ENCODE results near the gene ATP6V1F. TPM values are rescaled to one million over a fixed set of nuclear protein-coding genes. Genes with fewer than 3 reads are reported as not detected.

ATP6V1F gene
- total RNA-seq, 1 experiment from 2014 or later: 149 TPM

DNA sequence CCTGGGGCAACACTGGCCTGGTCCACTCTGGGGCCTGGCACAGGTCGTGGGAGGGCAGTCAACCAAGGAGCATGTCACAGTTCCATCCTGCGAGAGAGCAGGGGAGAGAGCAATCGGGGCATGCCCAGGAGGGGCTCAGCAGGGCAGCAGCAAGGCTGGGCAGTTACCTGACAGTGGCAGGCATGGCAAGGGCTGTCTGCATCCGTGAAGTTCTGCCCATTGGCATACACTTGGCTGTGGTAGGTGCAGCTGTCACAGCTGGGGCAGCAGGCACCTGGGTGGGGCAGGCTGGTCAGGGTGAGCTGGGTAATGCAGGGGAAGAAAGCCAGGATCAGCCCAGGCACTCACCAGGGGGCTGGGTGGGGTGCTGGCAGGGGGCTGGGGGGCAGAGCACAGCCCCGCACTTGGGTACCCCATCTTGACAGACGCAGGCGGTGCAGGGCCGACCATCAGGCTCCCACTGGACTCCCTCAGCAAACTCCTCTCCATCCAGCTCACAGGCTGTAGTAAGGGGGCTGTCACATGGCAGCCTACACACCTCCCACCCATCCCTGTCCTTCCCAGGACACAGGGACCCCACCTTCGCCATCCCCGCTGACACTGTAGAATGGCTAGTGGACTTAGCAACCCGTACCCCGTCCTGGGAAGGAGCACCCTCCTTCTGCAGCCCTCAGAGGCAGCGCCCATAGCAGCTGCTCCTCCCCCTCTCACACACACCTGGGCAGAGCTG, 30.0 kb downstream of the ATP6V1F start:
- Histone ChIP-seq H2AFZ (ENCODE audit: low read depth, low read length, poor library complexity, severe bottlenecking) (peak overlapping the region; percentile 45), H3K4me2 (ENCODE audit: low read length) (peak overlapping the region; percentile 80), H3K9me3 (ENCODE audit: control insufficient read depth in 1 of 2, insufficient read depth in 1 of 2, low read depth in 1 of 2, low read length in 2 of 2) (no peaks in the 10 kb centered on the region), H3K36me3 (ENCODE audit: control insufficient read depth in 1 of 2, insufficient read depth in 2 of 2, low read length in 2 of 2) (no peaks in the 10 kb centered on the region), H4K20me1 (ENCODE audit: insufficient read depth) (no peaks in the 10 kb centered on the region), H3K27ac (ENCODE audit: low read depth, low read length) (peak overlapping the region; percentile 59), H3K9me2 (ENCODE audit: insufficient read depth) (no peaks in the 10 kb centered on the region), H3K9ac (ENCODE audit: low read length) (peak overlapping the region; percentile 53), H3K4me1 (ENCODE audit: control insufficient read depth in 1 of 2, insufficient read depth in 2 of 2, low read length in 2 of 2) (peaks cover 33 to 70% of the 10 kb centered on the region in 2 experiments), H3K27me3 (ENCODE audit: insufficient read depth, low read length) (no peaks in the 10 kb centered on the region), H3K4me3 (replicated peaks in 1 of 2; ENCODE audit: low read depth in 1 of 2, low read length in 2 of 2) (peak overlapping the region in 1 of 2 experiments; percentile 47; a peak in 2 of 4 replicates), H3K79me2 (ENCODE audit: insufficient read depth, low read length) (no peaks in the 10 kb centered on the region)
- intact Hi-C loops (cut with micrococcal nuclease): no loop called here
- no TSS peak for BruUV-seq (replicated peaks)
- TF ChIP-seq TCF7L2 (IDR thresholded peaks at IDR 0.05; ENCODE audit: borderline replicate concordance, extremely low read depth, insufficient read depth, insufficient read length) (no peak), EZH2 (IDR thresholded peaks at IDR 0.05) (no peak), ELF1 (IDR thresholded peaks at IDR 0.05; ENCODE audit: borderline replicate concordance, low read depth) (no peak), CEBPB (IDR thresholded peaks at IDR 0.05; ENCODE audit: low read depth) (no peak), POLR2A (IDR thresholded peaks at IDR 0.05; ENCODE audit: borderline replicate concordance, extremely low read depth, insufficient read depth, insufficient read length) (no peak), SP1 (IDR thresholded peaks at IDR 0.05; ENCODE audit: low read depth) (no peak), EZH2phosphoT487 (IDR thresholded peaks at IDR 0.05; ENCODE audit: borderline replicate concordance) (no peak), FOSL1 (IDR thresholded peaks at IDR 0.05; ENCODE audit: low read depth) (no peak), ZBTB33 (IDR thresholded peaks at IDR 0.05; ENCODE audit: extremely low read depth, insufficient replicate concordance, low read length) (no peak)
- TF ChIP-seq, protein P1, sequence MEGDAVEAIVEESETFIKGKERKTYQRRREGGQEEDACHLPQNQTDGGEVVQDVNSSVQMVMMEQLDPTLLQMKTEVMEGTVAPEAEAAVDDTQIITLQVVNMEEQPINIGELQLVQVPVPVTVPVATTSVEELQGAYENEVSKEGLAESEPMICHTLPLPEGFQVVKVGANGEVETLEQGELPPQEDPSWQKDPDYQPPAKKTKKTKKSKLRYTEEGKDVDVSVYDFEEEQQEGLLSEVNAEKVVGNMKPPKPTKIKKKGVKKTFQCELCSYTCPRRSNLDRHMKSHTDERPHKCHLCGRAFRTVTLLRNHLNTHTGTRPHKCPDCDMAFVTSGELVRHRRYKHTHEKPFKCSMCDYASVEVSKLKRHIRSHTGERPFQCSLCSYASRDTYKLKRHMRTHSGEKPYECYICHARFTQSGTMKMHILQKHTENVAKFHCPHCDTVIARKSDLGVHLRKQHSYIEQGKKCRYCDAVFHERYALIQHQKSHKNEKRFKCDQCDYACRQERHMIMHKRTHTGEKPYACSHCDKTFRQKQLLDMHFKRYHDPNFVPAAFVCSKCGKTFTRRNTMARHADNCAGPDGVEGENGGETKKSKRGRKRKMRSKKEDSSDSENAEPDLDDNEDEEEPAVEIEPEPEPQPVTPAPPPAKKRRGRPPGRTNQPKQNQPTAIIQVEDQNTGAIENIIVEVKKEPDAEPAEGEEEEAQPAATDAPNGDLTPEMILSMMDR (IDR thresholded peaks at IDR 0.05 in 2 of 3, conservative IDR thresholded peaks at IDR 0.05 in 1 of 3; ENCODE audit: borderline replicate concordance in 1 of 3, insufficient read depth in 1 of 3, low read depth in 2 of 3, low read length in 2 of 3): no peak
- ChIA-PET RAD21 (ENCODE audit: low non-redundant PET in 1 of 2, low total read pairs in 2 of 2, uncharacterized antibody in 2 of 2, unreplicated experiment in 2 of 2) (interaction anchor here in 1 of 2 experiments (0.6 kb wide), 1 partner anchor 9 kb away, joined by 3 read pairs; no protein-coding TSS in a partner anchor), CTCF (no interaction called here), POLR2A (interaction anchor here (1.4 kb wide), 1 partner anchor 29 kb away, joined by 6 read pairs; no protein-coding TSS in a partner anchor)
- DNase-seq (ENCODE audit: low read depth, low spot score): no peak
- ATAC-seq: no peak
